Tibial nerve (tissue), 4 donors: Measurements from ENCODE around the gene MSTO1. TPM values are rescaled to one million over a fixed set of nuclear protein-coding genes. Genes with fewer than 3 reads are reported as not detected.
A peak's percentile ranks its signal among the peaks of the same experiment; 100 is the strongest.

Experiments used
- DNase-seq, 2 donors: peaks; one replicate each; pipeline ENCODE4 v3.0.0-alpha.2; 2019; ENCODE audit warnings: low spot score in 2 of 2
- H3K27ac ChIP-seq, 4 donors: fragments of 200-600 bp; sonication (generic) in 3 of 4; one replicate each; pipeline ENCODE4 v1.5.1; 2017 to 2019; ENCODE audit warnings: mild to moderate bottlenecking in 1 of 4
- H3K27me3 ChIP-seq, 2 donors: fragments of 200-600 bp; sonication (generic) in 1 of 2; one replicate each; pipeline versions ENCODE4 v1.5.1 to v1.6.0; 2017 to 2019
- H3K36me3 ChIP-seq, 3 donors: fragments of 200-600 bp; sonication (generic); one replicate each; pipeline ENCODE4 v1.5.1; 2018 to 2019
- H3K4me1 ChIP-seq, 4 donors: fragments of 200-600 bp; sonication (generic) in 3 of 4; one replicate each; pipeline ENCODE4 v1.5.1; 2017 to 2019
- H3K4me3 ChIP-seq, 4 donors: fragments of 200-600 bp; sonication (generic) in 3 of 4; one replicate each; pipeline ENCODE4 v1.5.1; 2017 to 2019; ENCODE audit warnings: mild to moderate bottlenecking in 1 of 4, moderate library complexity in 1 of 4
- H3K9me3 ChIP-seq, 4 donors: fragments of 200-600 bp; sonication (generic) in 3 of 4; one replicate each; pipeline ENCODE4 v1.5.1; 2017 to 2019
- EP300 ChIP-seq, 2 donors: sonication (generic); formaldehyde crosslinking; IDR thresholded peaks; one replicate each; pipeline ENCODE4 v1.6.1; 2017; ENCODE audit warnings: antibody characterized with exemption in 2 of 2, mild to moderate bottlenecking in 1 of 2
- POLR2A ChIP-seq, 2 donors: fragments of 450-650 bp; IDR thresholded peaks; one replicate each; pipeline ENCODE4 v1.6.1; 2017; ENCODE audit warnings: antibody characterized with exemption in 2 of 2, mild to moderate bottlenecking in 2 of 2, moderate library complexity in 2 of 2
- WGBS, 2 donors: methylation state at CpG; one replicate each; pipeline ENCODE4 v1.1.5; 2018; 5-methylcytosine and 5-hydroxymethylcytosine counted together
- total RNA-seq, 4 donors: library from RNA; depleted of rRNA; stranded (reverse); fragments of >200 nt; gene quantifications; one replicate each; pipeline ENCODE4 v1.1.0, GENCODE V29; 2016
- TF ChIP-seq, protein P1 (sequence below), 5 experiments: fragments of 200-600 bp in 3 of 5; fragments of 450-650 bp in 2 of 5; sonication (generic) in 3 of 5; IDR thresholded peaks; one replicate each; pipeline ENCODE4 v1.5.1; 2016 to 2019; ENCODE audit warnings: antibody characterized with exemption in 5 of 5, mild to moderate bottlenecking in 3 of 5, moderate library complexity in 2 of 5

MSTO1 gene
- total RNA-seq, 4 donors from 2014 or later = 16.4 to 41.4 (median 20.9) TPM

DNA sequence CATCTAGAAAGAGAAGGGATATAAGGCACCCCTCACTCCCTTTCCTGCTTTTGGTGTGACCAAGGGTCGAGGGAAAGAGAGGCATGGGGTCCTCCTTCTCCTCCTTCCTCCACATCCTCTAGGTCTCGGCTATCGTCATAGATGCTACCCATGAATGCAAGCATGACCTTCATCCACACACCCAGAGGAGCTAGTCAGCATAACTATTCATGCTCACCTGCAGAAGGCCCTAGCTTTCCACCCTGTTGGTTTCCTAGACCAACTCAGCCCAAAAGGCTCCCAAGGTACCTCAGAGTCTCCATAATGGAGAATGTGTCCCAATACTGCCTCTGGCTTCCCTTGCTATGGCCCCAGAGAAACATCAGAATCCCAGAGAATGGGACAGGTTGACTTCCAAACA is 33.2 kb downstream of the MSTO1 start:
- TF ChIP-seq, protein P1, sequence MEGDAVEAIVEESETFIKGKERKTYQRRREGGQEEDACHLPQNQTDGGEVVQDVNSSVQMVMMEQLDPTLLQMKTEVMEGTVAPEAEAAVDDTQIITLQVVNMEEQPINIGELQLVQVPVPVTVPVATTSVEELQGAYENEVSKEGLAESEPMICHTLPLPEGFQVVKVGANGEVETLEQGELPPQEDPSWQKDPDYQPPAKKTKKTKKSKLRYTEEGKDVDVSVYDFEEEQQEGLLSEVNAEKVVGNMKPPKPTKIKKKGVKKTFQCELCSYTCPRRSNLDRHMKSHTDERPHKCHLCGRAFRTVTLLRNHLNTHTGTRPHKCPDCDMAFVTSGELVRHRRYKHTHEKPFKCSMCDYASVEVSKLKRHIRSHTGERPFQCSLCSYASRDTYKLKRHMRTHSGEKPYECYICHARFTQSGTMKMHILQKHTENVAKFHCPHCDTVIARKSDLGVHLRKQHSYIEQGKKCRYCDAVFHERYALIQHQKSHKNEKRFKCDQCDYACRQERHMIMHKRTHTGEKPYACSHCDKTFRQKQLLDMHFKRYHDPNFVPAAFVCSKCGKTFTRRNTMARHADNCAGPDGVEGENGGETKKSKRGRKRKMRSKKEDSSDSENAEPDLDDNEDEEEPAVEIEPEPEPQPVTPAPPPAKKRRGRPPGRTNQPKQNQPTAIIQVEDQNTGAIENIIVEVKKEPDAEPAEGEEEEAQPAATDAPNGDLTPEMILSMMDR (IDR thresholded peaks at IDR 0.05) = no peak
- no peak for TF ChIP-seq POLR2A (IDR thresholded peaks at IDR 0.05)
- TF ChIP-seq EP300 (IDR thresholded peaks at IDR 0.05) = no peak
- Histone ChIP-seq H3K27ac (no peak overlapping the region), H3K27me3 (no peaks in the 10 kb centered on the region), H3K4me1 (peaks cover 0 to 32% (median 12%) of the 10 kb centered on the region in 4 donors), H3K36me3 (no peaks in the 10 kb centered on the region), H3K9me3 (peaks cover 0 to 20% (median 0%) of the 10 kb centered on the region in 4 donors), H3K4me3 (no peak overlapping the region)
- DNase-seq = no peak
- 84 to 94% methylated on average over 3 of the region's 3 CpGs for WGBS, 2 donors

- Histone ChIP-seq H3K4me3 (no peak overlapping the region), H3K27ac (peak overlapping the region in 1 of 4 donors; percentile 56), H3K27me3 (no peaks in the 10 kb centered on the region), H3K9me3 (peaks cover 0 to 20% (median 0%) of the 10 kb centered on the region in 4 donors), H3K36me3 (no peaks in the 10 kb centered on the region), H3K4me1 (peaks cover 0 to 40% (median 15%) of the 10 kb centered on the region in 4 donors)
- WGBS, 2 donors = 52 to 57% methylated on average over 4 of the region's 4 CpGs
- no peak for DNase-seq
- TF ChIP-seq EP300 (IDR thresholded peaks at IDR 0.05) (no peak), POLR2A (IDR thresholded peaks at IDR 0.05) (no peak)
- TF ChIP-seq, protein P1 (IDR thresholded peaks at IDR 0.05) = no peak
Measured at GRCh38 chr1:155645034-155645598, 35.1 kb downstream of the MSTO1 start.

DNA sequence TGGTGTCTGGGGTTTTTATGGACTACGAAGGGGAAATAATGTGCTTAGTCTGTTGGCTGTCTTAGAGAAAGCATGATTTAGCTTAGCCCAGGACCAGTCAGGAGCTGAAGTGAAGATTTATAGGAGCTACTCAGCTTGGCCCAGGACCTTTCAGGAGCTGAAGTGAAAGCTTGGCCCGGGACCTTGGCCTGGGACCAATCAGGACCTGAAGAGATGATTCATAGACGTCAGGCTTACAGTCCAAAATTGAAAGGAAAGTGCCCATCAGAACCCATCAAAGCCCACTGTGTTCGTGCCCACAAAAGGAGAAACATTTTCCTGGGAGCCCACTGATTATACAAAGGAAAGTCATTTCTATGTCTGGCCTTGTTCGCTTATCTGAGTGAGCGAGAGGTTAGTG is 35.6 kb downstream of the MSTO1 start:
- 25 to 32% methylated on average over 6 of the region's 6 CpGs for WGBS, 2 donors
- peak in 1 of 2 donors; percentile 24 for DNase-seq

DNA sequence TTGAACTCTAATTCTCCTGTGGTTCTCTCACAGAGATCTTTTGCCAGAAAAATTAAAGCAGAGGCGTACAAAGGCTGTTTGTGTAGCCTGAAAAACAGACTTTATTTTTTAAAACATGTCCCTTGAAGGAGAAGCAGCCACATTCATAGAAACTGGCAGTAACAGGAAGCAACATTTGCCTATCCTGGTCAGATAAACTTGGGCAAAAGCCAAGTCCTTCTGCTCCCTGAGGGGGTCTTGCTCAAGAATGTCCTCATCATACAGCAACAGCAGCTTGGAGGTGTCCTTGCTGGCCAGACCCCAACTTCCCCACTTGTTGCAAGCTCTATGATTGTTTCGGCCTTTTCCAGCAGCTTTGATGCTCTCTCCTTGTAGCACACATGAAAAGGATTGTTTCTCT is 36.3 kb downstream of the MSTO1 start:
- TF ChIP-seq, protein P1 (IDR thresholded peaks at IDR 0.05) = no peak
- peak in 1 of 2 donors; percentile 24 for TF ChIP-seq EP300 (IDR thresholded peaks at IDR 0.05)
- DNase-seq = peak; percentile 54 to 75
- Histone ChIP-seq H3K9me3 (peaks cover 0 to 20% (median 0%) of the 10 kb centered on the region in 4 donors), H3K27ac (peak overlapping the region in 3 of 4 donors; percentile 34 to 56 (median 41)), H3K4me1 (peaks cover 0 to 44% (median 18%) of the 10 kb centered on the region in 4 donors), H3K36me3 (no peaks in the 10 kb centered on the region), H3K4me3 (no peak overlapping the region), H3K27me3 (no peaks in the 10 kb centered on the region)
- 46 to 57% methylated on average over 2 of the region's 2 CpGs for WGBS, 2 donors

More for the DNA sequence above, 35.6 kb downstream of the MSTO1 start:
- Histone ChIP-seq H3K27ac (peak overlapping the region in 3 of 4 donors; percentile 34 to 56 (median 41)), H3K4me1 (peaks cover 0 to 40% (median 16%) of the 10 kb centered on the region in 4 donors), H3K9me3 (peaks cover 0 to 20% (median 0%) of the 10 kb centered on the region in 4 donors), H3K4me3 (no peak overlapping the region), H3K27me3 (no peaks in the 10 kb centered on the region), H3K36me3 (no peaks in the 10 kb centered on the region)
- TF ChIP-seq, protein P1 (IDR thresholded peaks at IDR 0.05) = no peak
- TF ChIP-seq EP300 (IDR thresholded peaks at IDR 0.05) (no peak), POLR2A (IDR thresholded peaks at IDR 0.05) (no peak)
